ENCODE data around the gene CPT1B. TPM values are rescaled to one million over a fixed set of nuclear protein-coding genes. Genes with fewer than 3 reads are reported as not detected.
A peak's percentile ranks its signal among the peaks of the same experiment; 100 is the strongest.

Gene CPT1B
- total and polyA plus RNA-seq, 7 donors = 1.4 to 22.6 (median 5.0) TPM

DNA sequence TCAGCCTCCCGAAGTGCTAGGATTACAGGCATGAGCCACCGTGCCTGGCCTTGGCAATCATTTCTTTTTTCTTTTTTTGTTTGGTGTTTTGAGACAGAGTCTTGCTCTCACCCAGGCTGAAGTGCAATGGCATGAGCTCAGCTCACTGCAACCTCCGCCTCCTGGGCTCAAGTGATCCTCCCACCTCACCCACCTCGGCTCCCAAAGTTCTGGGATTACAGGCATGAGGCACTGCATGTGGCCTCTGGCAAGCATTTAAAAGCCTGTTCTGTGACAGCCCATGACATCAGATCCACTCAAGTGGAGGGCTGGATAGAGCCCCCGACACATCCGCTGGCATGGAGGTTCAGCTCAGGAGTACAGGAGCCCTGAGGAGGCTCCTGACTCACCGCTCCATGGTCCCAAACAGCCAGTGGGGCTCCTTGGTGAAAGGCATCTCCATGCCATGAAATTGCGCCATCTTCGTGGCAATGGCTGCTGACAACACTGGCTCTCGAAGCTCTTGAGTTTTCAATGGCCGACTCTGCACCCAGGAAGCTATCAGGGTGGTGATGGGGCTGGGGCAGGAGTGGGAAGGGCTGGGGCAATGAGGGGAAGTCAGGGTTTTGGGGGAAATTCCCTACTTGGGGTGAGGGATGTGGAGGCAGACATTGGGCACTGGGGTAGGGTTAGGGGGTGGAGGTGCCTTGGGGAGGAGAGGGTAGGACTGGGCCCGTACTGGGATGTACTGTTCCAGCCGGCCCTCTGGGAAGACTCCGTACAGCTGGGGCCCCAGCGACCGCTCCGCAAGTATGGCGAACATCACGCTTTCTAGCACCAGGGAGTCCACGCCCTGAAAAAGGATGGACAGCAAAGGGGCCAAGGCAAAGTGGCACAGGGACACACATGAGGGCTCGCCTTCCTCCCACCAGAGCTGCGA is 3.1 kb upstream of the CPT1B start:
- 92 to 93% methylated on average over 22 of the region's 22 CpGs for whole genome bisulfite sequencing, 2 donors
- H3K4me3 ChIP-seq = peak overlapping the region; percentile 85 to 92 (median 89)
- no peak for DNase-seq
- intact Hi-C loops (cut with DNase I) = loop anchor here (5.0 kb wide), 1 partner anchor 46 kb away; the partner anchor contains the start of gene ARSA
- peak overlapping the region; percentile 97 to 99 (median 98) for H3K27ac ChIP-seq
- no peaks in the 10 kb centered on the region for H3K9me3 ChIP-seq
- TF ChIP-seq, protein P1, sequence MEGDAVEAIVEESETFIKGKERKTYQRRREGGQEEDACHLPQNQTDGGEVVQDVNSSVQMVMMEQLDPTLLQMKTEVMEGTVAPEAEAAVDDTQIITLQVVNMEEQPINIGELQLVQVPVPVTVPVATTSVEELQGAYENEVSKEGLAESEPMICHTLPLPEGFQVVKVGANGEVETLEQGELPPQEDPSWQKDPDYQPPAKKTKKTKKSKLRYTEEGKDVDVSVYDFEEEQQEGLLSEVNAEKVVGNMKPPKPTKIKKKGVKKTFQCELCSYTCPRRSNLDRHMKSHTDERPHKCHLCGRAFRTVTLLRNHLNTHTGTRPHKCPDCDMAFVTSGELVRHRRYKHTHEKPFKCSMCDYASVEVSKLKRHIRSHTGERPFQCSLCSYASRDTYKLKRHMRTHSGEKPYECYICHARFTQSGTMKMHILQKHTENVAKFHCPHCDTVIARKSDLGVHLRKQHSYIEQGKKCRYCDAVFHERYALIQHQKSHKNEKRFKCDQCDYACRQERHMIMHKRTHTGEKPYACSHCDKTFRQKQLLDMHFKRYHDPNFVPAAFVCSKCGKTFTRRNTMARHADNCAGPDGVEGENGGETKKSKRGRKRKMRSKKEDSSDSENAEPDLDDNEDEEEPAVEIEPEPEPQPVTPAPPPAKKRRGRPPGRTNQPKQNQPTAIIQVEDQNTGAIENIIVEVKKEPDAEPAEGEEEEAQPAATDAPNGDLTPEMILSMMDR (IDR thresholded peaks at IDR 0.05) = no peak
- TF ChIP-seq EP300 (IDR thresholded peaks at IDR 0.05) (no peak), POLR2A (IDR thresholded peaks at IDR 0.05) (no peak), POLR2AphosphoS5 (IDR thresholded peaks at IDR 0.05) (no peak)
- H3K36me3 ChIP-seq = peaks cover 0 to 5% (median 0%) of the 10 kb centered on the region in 4 donors
- peaks cover 11 to 25% (median 18%) of the 10 kb centered on the region in 3 donors for H3K27me3 ChIP-seq
- H3K4me1 ChIP-seq = peaks cover 0 to 37% (median 32%) of the 10 kb centered on the region in 4 donors

GRCh38 chr22:50579752-50580151 is 1.5 kb upstream of the CPT1B start:
- Histone ChIP-seq H3K27me3 (peaks cover 11 to 25% (median 18%) of the 10 kb centered on the region in 3 donors), H3K36me3 (peaks cover 0 to 5% (median 0%) of the 10 kb centered on the region in 4 donors), H3K4me1 (peaks cover 0 to 37% (median 32%) of the 10 kb centered on the region in 4 donors), H3K4me3 (no peak overlapping the region), H3K27ac (no peak overlapping the region), H3K9me3 (no peaks in the 10 kb centered on the region)
- intact Hi-C loops (cut with DNase I) = loop anchor here (5.0 kb wide), 1 partner anchor 48 kb away; the partner anchor contains the start of gene ARSA
- 97% methylated on average over 4 of the region's 4 CpGs for WGBS, 2 donors
- no peak for DNase-seq
- TF ChIP-seq POLR2AphosphoS5 (IDR thresholded peaks at IDR 0.05) (no peak), EP300 (IDR thresholded peaks at IDR 0.05) (no peak), POLR2A (IDR thresholded peaks at IDR 0.05) (no peak)
- TF ChIP-seq, protein P1 (IDR thresholded peaks at IDR 0.05) = no peak

- intact Hi-C loops (cut with DNase I) = no loop called here
- WGBS, 2 donors = 77 to 79% methylated on average over 8 of the region's 8 CpGs
- TF ChIP-seq, protein P1 (IDR thresholded peaks at IDR 0.05) = no peak
- no peak for TF ChIP-seq EP300 (IDR thresholded peaks at IDR 0.05)
- TF ChIP-seq POLR2A (IDR thresholded peaks at IDR 0.05) = no peak
- no peak for TF ChIP-seq POLR2AphosphoS5 (IDR thresholded peaks at IDR 0.05)
- peaks cover 0 to 35% (median 31%) of the 10 kb centered on the region in 4 donors for H3K4me1 ChIP-seq
- H3K36me3 ChIP-seq = peaks cover 0 to 5% (median 0%) of the 10 kb centered on the region in 4 donors
- H3K4me3 ChIP-seq = peak overlapping the region in 2 of 4 donors; percentile 28 to 30
- peak; percentile 65 for DNase-seq
- no peaks in the 10 kb centered on the region for H3K9me3 ChIP-seq
- peak overlapping the region in 1 of 4 donors; percentile 70 for H3K27ac ChIP-seq
- H3K27me3 ChIP-seq = peaks cover 11 to 25% (median 18%) of the 10 kb centered on the region in 3 donors
Measured at GRCh38 chr22:50578776-50579310, 616 bp upstream of the CPT1B start.

DNA sequence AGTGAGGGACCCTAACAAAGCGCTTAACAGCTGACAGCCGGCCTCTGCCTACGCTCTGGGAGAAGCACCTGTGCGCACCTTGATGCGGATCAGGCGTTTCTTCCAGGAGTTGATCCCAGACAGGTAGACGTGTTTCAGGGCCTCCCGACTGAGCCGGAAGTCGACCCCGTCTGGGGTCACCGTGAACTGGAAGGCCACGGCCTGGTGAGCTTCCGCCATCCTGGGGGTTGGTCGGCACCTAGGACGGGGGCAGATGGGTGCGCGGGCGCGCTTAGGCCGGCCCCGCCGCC is 585 bp downstream of the CPT1B start:
- 54 to 77% methylated on average over 23 of the region's 23 CpGs for WGBS, 2 donors
- TF ChIP-seq POLR2A (IDR thresholded peaks at IDR 0.05) (no peak), EP300 (IDR thresholded peaks at IDR 0.05) (no peak), POLR2AphosphoS5 (IDR thresholded peaks at IDR 0.05) (no peak)
- TF ChIP-seq, protein P1 (IDR thresholded peaks at IDR 0.05) = no peak
- H3K9me3 ChIP-seq = no peaks in the 10 kb centered on the region
- intact Hi-C loops (cut with DNase I) = no loop called here
- peak overlapping the region in 1 of 4 donors; percentile 30 for H3K4me3 ChIP-seq
- no peak for DNase-seq
- H3K27me3 ChIP-seq = peaks cover 11 to 25% (median 18%) of the 10 kb centered on the region in 3 donors
- peaks cover 0 to 28% (median 25%) of the 10 kb centered on the region in 4 donors for H3K4me1 ChIP-seq
- no peak overlapping the region for H3K27ac ChIP-seq
- peaks cover 0 to 5% (median 0%) of the 10 kb centered on the region in 4 donors for H3K36me3 ChIP-seq

Data from sigmoid colon (tissue), 7 donors.